ENCODE data around the gene CCDC57. TPM values are rescaled to one million over a fixed set of nuclear protein-coding genes. Genes with fewer than 3 reads are reported as not detected.

CCDC57 gene
- total and polyA plus RNA-seq, 8 donors: 43.9 to 166 (median 75.4) TPM

DNA sequence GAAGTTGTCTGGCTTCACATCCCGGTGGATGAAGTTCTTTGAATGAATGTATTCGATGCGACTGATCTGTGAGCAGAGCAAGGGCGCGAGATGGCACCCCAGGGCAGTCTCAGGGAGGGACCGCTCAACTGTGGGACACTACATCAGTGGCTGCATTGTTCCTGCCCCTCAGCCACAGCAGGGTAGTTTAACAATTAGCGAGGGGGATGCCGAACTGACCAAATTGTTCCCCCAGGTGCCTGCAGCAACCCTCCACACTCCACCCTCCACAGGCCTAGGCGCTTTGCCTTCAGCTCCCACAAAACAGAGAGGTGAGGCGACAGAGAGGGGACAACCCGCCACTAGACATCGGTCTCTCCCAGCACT is 40.5 kb upstream of the CCDC57 start:
- WGBS, 5 donors: 95 to 99% (median 96%) methylated on average over 12 of the region's 12 CpGs
- H3K27me3 ChIP-seq: no peaks in the 10 kb centered on the region
- no peak overlapping the region for H3K4me3 ChIP-seq
- H3K9me3 ChIP-seq: no peaks in the 10 kb centered on the region
- TF ChIP-seq, protein P1, sequence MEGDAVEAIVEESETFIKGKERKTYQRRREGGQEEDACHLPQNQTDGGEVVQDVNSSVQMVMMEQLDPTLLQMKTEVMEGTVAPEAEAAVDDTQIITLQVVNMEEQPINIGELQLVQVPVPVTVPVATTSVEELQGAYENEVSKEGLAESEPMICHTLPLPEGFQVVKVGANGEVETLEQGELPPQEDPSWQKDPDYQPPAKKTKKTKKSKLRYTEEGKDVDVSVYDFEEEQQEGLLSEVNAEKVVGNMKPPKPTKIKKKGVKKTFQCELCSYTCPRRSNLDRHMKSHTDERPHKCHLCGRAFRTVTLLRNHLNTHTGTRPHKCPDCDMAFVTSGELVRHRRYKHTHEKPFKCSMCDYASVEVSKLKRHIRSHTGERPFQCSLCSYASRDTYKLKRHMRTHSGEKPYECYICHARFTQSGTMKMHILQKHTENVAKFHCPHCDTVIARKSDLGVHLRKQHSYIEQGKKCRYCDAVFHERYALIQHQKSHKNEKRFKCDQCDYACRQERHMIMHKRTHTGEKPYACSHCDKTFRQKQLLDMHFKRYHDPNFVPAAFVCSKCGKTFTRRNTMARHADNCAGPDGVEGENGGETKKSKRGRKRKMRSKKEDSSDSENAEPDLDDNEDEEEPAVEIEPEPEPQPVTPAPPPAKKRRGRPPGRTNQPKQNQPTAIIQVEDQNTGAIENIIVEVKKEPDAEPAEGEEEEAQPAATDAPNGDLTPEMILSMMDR (IDR thresholded peaks at IDR 0.05): no peak
- no peak for TF ChIP-seq POLR2A (IDR thresholded peaks at IDR 0.05)
- TF ChIP-seq POLR2AphosphoS5 (IDR thresholded peaks at IDR 0.05): no peak
- no peak for TF ChIP-seq EP300 (IDR thresholded peaks at IDR 0.05)
- peaks cover 6 to 41% (median 10%) of the 10 kb centered on the region in 4 donors for H3K4me1 ChIP-seq
- intact Hi-C loops (cut with DNase I; ENCODE audit: low total_unique reads): no loop called here
- no peak for DNase-seq
- peaks cover 85 to 99% (median 99%) of the 10 kb centered on the region in 4 donors for H3K36me3 ChIP-seq
- no peak overlapping the region for H3K27ac ChIP-seq

DNA sequence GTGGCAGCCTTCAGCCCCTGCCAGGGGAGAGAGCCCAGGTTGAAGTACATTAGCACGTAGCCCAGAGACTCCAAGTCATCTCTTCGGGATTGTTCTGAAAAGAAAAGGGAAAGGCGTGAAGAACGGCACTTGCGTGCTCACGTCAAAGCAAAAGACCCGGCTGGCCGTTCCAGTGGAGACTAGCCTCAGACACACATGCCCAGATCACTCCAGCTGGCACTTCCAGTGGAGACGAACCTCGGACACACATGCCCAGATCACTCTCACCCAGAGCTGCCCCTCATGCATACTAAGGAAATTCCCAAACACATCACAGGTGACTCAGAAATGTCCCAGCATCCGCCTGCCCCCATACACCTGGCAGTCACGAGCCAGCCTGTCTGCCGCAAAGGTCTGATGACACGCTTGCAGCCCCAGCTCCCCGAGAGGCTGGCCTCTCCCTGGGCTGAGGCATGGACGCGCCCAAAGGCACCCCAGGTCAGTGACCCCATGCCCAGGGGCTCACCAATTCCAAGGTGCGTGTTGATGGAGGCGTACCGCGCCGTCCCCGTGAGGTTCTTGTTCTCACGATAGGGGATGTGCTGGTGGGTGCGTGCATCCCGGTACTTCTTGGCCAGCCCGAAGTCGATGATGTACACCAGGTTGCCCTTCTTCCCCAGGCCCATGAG is 40.0 kb upstream of the CCDC57 start:
- Histone ChIP-seq H3K27ac (peak overlapping the region in 1 of 5 donors; percentile 49), H3K9me3 (no peaks in the 10 kb centered on the region), H3K4me1 (peaks cover 6 to 42% (median 13%) of the 10 kb centered on the region in 4 donors), H3K36me3 (peaks cover 87 to 100% (median 99%) of the 10 kb centered on the region in 4 donors), H3K27me3 (no peaks in the 10 kb centered on the region), H3K4me3 (no peak overlapping the region)
- intact Hi-C loops (cut with DNase I; ENCODE audit: low total_unique reads): no loop called here
- whole genome bisulfite sequencing, 5 donors: 92 to 96% (median 95%) methylated on average over 24 to 28 of the region's 28 CpGs
- DNase-seq: no peak
- TF ChIP-seq POLR2A (IDR thresholded peaks at IDR 0.05) (no peak), POLR2AphosphoS5 (IDR thresholded peaks at IDR 0.05) (no peak), EP300 (IDR thresholded peaks at IDR 0.05) (no peak)
- TF ChIP-seq, protein P1 (IDR thresholded peaks at IDR 0.05): no peak

DNA sequence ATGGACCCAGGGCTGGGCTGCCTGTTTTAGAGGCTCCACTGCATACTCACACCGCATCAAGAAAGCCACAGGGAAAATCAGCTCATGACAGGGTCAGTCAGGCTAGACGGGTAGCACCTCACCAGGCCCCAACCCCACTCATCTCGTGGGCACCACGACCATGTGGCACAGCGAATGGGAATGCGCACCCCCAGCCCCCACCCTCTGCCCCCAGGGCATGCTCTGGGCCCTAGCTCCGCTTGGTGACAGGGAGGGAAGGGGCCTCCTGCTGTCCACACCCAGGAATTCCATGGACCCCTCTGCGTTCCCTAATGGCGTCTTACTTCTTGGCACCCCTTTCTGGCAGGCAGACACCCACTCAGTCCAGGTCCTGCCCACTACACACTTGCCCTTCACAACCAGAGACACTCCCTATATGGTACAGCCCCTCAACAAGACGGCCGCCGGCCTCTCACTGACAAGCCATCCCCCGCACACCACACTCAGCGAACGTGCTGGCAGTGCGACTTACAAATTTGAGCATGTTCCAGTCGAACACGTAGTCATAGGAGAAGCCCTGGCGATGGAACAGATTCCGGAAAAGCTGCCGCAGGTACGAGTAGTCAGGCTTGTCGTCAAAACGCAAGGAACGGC is 38.3 kb upstream of the CCDC57 start:
- no peaks in the 10 kb centered on the region for H3K27me3 ChIP-seq
- H3K4me1 ChIP-seq: peaks cover 22 to 47% (median 26%) of the 10 kb centered on the region in 4 donors
- no peak overlapping the region for H3K4me3 ChIP-seq
- intact Hi-C loops (cut with DNase I; ENCODE audit: low total_unique reads): no loop called here
- TF ChIP-seq POLR2A (IDR thresholded peaks at IDR 0.05) (no peak), POLR2AphosphoS5 (IDR thresholded peaks at IDR 0.05) (no peak), EP300 (IDR thresholded peaks at IDR 0.05) (no peak)
- TF ChIP-seq, protein P1 (IDR thresholded peaks at IDR 0.05): no peak
- no peaks in the 10 kb centered on the region for H3K9me3 ChIP-seq
- H3K36me3 ChIP-seq: peaks cover 97 to 100% (median 99%) of the 10 kb centered on the region in 4 donors
- peak overlapping the region in 1 of 5 donors; percentile 5 for H3K27ac ChIP-seq
- 85 to 94% (median 92%) methylated on average over 20 to 25 of the region's 25 CpGs for WGBS, 5 donors
- no peak for DNase-seq

DNA sequence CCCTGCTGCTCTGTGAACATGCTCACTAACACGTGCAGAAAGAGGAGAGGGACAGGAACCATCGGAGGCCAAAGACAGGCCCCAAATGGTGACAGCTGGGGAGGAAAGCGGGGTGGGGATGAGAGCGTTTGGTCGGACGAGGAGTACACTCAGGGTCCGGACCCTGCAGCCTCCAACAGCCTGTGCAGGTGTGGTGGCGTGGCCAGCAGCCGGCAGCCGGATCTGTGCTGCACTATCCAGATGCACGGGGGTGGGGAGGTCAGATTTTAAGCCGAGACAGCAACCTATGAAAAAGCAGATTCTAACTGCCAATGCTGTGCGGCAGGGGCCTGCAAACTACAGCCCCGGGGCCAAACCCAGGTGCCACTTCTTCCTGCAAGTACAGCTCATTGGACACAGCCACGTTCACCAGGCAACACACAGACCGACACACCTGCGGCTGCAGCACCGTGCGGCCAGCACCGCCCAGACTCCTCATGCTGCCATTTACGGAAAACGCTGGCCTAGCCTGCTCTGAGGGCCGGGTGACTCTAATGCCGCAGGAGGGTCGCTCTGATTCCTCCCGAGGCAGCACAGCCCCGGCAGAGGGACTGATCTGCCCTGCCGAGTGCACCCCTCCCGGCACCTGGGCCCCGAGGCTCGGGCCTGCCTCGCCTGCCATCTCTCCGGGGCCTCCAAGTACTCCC is 37.4 kb upstream of the CCDC57 start:
- intact Hi-C loops (cut with DNase I; ENCODE audit: low total_unique reads): no loop called here
- WGBS, 5 donors: 83 to 89% (median 87%) methylated on average over 21 to 33 of the region's 33 CpGs
- Histone ChIP-seq H3K27ac (no peak overlapping the region), H3K4me3 (no peak overlapping the region), H3K4me1 (peaks cover 22 to 56% (median 26%) of the 10 kb centered on the region in 4 donors), H3K27me3 (no peaks in the 10 kb centered on the region), H3K9me3 (no peaks in the 10 kb centered on the region), H3K36me3 (peaks cover 97 to 100% (median 99%) of the 10 kb centered on the region in 4 donors)
- no peak for TF ChIP-seq POLR2AphosphoS5 (IDR thresholded peaks at IDR 0.05)
- TF ChIP-seq POLR2A (IDR thresholded peaks at IDR 0.05): no peak
- TF ChIP-seq EP300 (IDR thresholded peaks at IDR 0.05): no peak
- TF ChIP-seq, protein P1 (IDR thresholded peaks at IDR 0.05): no peak
- DNase-seq: no peak

Data from stomach (tissue), 9 donors.